WTC11 (cell line): ENCODE data around the gene POLR2M. TPM values are rescaled to one million over a fixed set of nuclear protein-coding genes. Genes with fewer than 3 reads are reported as not detected.

Experiments
- ATAC-seq: fragments of 200-7000 bp; cut with Tn5 transposase; 2 replicates; pipeline ENCODE4 v1.10.0; 2021; ENCODE audit warnings: mild to moderate bottlenecking, moderate library complexity
- CTCF ChIA-PET: fragments of 300-600 bp; sonication (Branson Sonifier 250); formaldehyde crosslinking; loops from one replicate; lab custom pipeline; 2021; ENCODE audit warnings: antibody characterized with exemption; lab: Charles Lee
- POLR2A ChIA-PET: fragments of 350-600 bp; sonication (Branson Sonifier 250); formaldehyde crosslinking; loops from one replicate; lab custom pipeline; 2021; ENCODE audit warnings: antibody characterized with exemption; lab: Charles Lee
- DNase-seq: peaks from one replicate; pipeline ENCODE4 v3.0.0; 2021; ENCODE audit warnings: low spot score
- H3K27ac Mint-ChIP-seq: 2 replicates; pipeline ENCODE4 v1.8.0; 2021; ENCODE audit warnings: mixed read lengths
- H3K27me3 Mint-ChIP-seq: 2 replicates; pipeline ENCODE4 v1.8.0; 2021; ENCODE audit warnings: low read depth, mild to moderate bottlenecking, moderate library complexity, mixed read lengths
- H3K36me3 Mint-ChIP-seq: 2 replicates; pipeline ENCODE4 v1.8.0; 2021; ENCODE audit warnings: mixed read lengths
- H3K4me1 Mint-ChIP-seq: 2 replicates; pipeline ENCODE4 v1.8.0; 2022; ENCODE audit warnings: mixed read lengths
- H3K4me3 Mint-ChIP-seq: 2 replicates; pipeline ENCODE4 v1.8.0; 2021; ENCODE audit warnings: mild to moderate bottlenecking, moderate library complexity, mixed read lengths
- H3K9me3 Mint-ChIP-seq: 2 replicates; pipeline ENCODE4 v1.8.0; 2021; ENCODE audit warnings: mixed read lengths
- AFF4 ChIP-seq: sonication (generic); formaldehyde crosslinking; IDR thresholded peaks from 2 replicates; pipeline ENCODE4 v1.8.1; 2023; ENCODE audit warnings: mild to moderate bottlenecking, missing genetic modification reagents, borderline replicate concordance
- CBFB ChIP-seq: sonication (generic); formaldehyde crosslinking; IDR thresholded peaks from 2 replicates; pipeline ENCODE4 v1.8.1; 2022; ENCODE audit warnings: mild to moderate bottlenecking, low read depth, missing genetic modification reagents
- CTCF ChIP-seq: fragments of 200-600 bp; IDR thresholded peaks from 2 replicates; pipeline ENCODE4 v1.8.0; 2022; ENCODE audit warnings: antibody characterized with exemption
- FOXP4 ChIP-seq: sonication (generic); formaldehyde crosslinking; IDR thresholded peaks from 2 replicates; pipeline ENCODE4 v1.8.0; 2022; ENCODE audit warnings: mild to moderate bottlenecking, missing genetic modification reagents
- NFATC4 ChIP-seq: fragments of 250-450 bp; sonication (Bioruptor Pico); IDR thresholded peaks from 2 replicates; pipeline ENCODE4 v1.9.0; 2021; ENCODE audit warnings: mild to moderate bottlenecking
- NFE2L1 ChIP-seq: sonication (generic); formaldehyde crosslinking; IDR thresholded peaks from 2 replicates; pipeline ENCODE4 v1.8.1; 2023; ENCODE audit warnings: missing genetic modification reagents
- OVOL2 ChIP-seq: fragments of 250-450 bp; sonication (Bioruptor Pico); IDR thresholded peaks from 2 replicates; pipeline ENCODE4 v1.9.0; 2021; ENCODE audit warnings: mild to moderate bottlenecking, borderline replicate concordance
- PRRX2 ChIP-seq: fragments of 250-450 bp; sonication (Bioruptor Pico); IDR thresholded peaks from 2 replicates; pipeline ENCODE4 v1.8.0; 2021; ENCODE audit warnings: mild to moderate bottlenecking
- SOX15 ChIP-seq: fragments of 250-450 bp; sonication (Bioruptor Pico); IDR thresholded peaks from 2 replicates; pipeline ENCODE4 v1.9.0; 2021; ENCODE audit warnings: mild to moderate bottlenecking
- TCF7 ChIP-seq: sonication (generic); formaldehyde crosslinking; IDR thresholded peaks from 2 replicates; pipeline ENCODE4 v1.8.0; 2022; ENCODE audit warnings: mild to moderate bottlenecking, low read depth, missing genetic modification reagents, moderate library complexity
- ZNF232 ChIP-seq: sonication (generic); formaldehyde crosslinking; IDR thresholded peaks from 2 replicates; pipeline ENCODE4 v1.8.0; 2022; ENCODE audit warnings: mild to moderate bottlenecking, missing genetic modification reagents
- ZNF263 ChIP-seq: sonication (generic); formaldehyde crosslinking; IDR thresholded peaks from 2 replicates; pipeline ENCODE4 v1.8.1; 2022; ENCODE audit warnings: low read depth, mild to moderate bottlenecking, moderate library complexity, missing genetic modification reagents
- ZNF532 ChIP-seq: fragments of 250-450 bp; sonication (Bioruptor Pico); IDR thresholded peaks from 2 replicates; pipeline ENCODE4 v1.9.0; 2021; ENCODE audit warnings: mild to moderate bottlenecking, borderline replicate concordance
- total RNA-seq: library from RNA; stranded (reverse); gene quantifications from 3 replicates; pipeline ENCODE4 v1.2.3, GENCODE V29; 2021

The POLR2M gene
- total RNA-seq, 1 experiment from 2014 or later = 84.4 TPM

- POLR2A ChIA-PET = no interaction called here
These were observed 29.3 kb upstream of the POLR2M start for GRCh38 chr15:57677204-57677603.

GRCh38 chr15:57680021-57680420 lies 26.5 kb upstream of the POLR2M start:
- TF ChIP-seq ZNF263 (no peak), AFF4 (CRISPR knock-in tag) (no peak), NFE2L1 (no peak)
- TF ChIP-seq, all 79 proteins: peak for 0
- DNase-seq (no peak), ATAC-seq (no peak)
- no peak overlapping the region for H3K27ac Mint-ChIP-seq
- H3K4me1 Mint-ChIP-seq = no peaks in the 10 kb centered on the region
- POLR2A ChIA-PET = interaction anchor here (1.0 kb wide), 1 partner anchor 11 kb away, joined by 3 read pairs; no protein-coding TSS in a partner anchor
- peaks cover 4% of the 10 kb centered on the region for H3K9me3 Mint-ChIP-seq
- CTCF ChIA-PET = interaction anchor here (1.0 kb wide), 1 partner anchor 73 kb away, joined by 3 read pairs; no protein-coding TSS in a partner anchor
- no peak overlapping the region for H3K4me3 Mint-ChIP-seq
- no peaks in the 10 kb centered on the region for H3K36me3 Mint-ChIP-seq
- peaks cover 5% of the 10 kb centered on the region for H3K27me3 Mint-ChIP-seq

More at GRCh38 chr15:57677204-57677603, 29.3 kb upstream of the POLR2M start:
- H3K27me3 Mint-ChIP-seq = peaks cover 5% of the 10 kb centered on the region
- no peak for ATAC-seq
- no peak overlapping the region for H3K4me3 Mint-ChIP-seq
- H3K27ac Mint-ChIP-seq = no peak overlapping the region
- TF ChIP-seq SOX15 (CRISPR knock-in tag) = no peak
- TF ChIP-seq NFE2L1 = no peak
- TF ChIP-seq ZNF232 (CRISPR knock-in tag) = no peak
- no peak for TF ChIP-seq OVOL2 (CRISPR knock-in tag)
- TF ChIP-seq PRRX2 = no peak
- no peak for TF ChIP-seq CBFB (CRISPR knock-in tag)
- TF ChIP-seq NFATC4 (CRISPR knock-in tag) = no peak
- no peak for TF ChIP-seq FOXP4
- no peak for TF ChIP-seq TCF7 (CRISPR knock-in tag)
- TF ChIP-seq ZNF532 (CRISPR knock-in tag) = no peak
- no peak for TF ChIP-seq CTCF
- TF ChIP-seq, all 79 proteins: peak for 0
- DNase-seq = no peak
- Mint-ChIP-seq H3K36me3 (no peaks in the 10 kb centered on the region), H3K4me1 (no peaks in the 10 kb centered on the region), H3K9me3 (peaks cover 4% of the 10 kb centered on the region)
- CTCF ChIA-PET = interaction anchor here (1.2 kb wide), 2 partner anchors 36 to 126 kb away, joined by 3 read pairs; no protein-coding TSS in a partner anchor
